SK-N-SH treated with all-trans-retinoic acid at 6 μM for 48 hours (cell line): Measurements from ENCODE around the gene ATAD3C.

Experiments
- ATAC-seq: fragments of 200-7000 bp; cut with Tn5 transposase; 3 replicates; pipeline ENCODE4 v1.9.1; 2020; ENCODE audit warnings: mild to moderate bottlenecking, moderate library complexity
- ARNTL ChIP-seq: fragments of 450-650 bp; formaldehyde crosslinking; IDR thresholded peaks from 2 replicates; pipeline ENCODE4 v1.5.0; 2020; ENCODE audit warnings: low read depth, mild to moderate bottlenecking, moderate library complexity, borderline replicate concordance
- BACH2 ChIP-seq: fragments of 250-450 bp; sonication (Bioruptor Pico); IDR thresholded peaks from 2 replicates; pipeline ENCODE4 v1.9.0; 2021; ENCODE audit warnings: mild to moderate bottlenecking, borderline replicate concordance
- CREB5 ChIP-seq: fragments of 250-450 bp; sonication (Bioruptor Pico); IDR thresholded peaks from 2 replicates; pipeline ENCODE4 v1.5.1; 2020; ENCODE audit warnings: low read depth, mild to moderate bottlenecking, moderate library complexity
- CSDC2 ChIP-seq: fragments of 250-450 bp; sonication (Bioruptor Pico); IDR thresholded peaks from 2 replicates; pipeline ENCODE4 v1.5.0; 2020; ENCODE audit warnings: mild to moderate bottlenecking, moderate library complexity
- CSRNP3 ChIP-seq: fragments of 250-450 bp; sonication (Bioruptor Pico); IDR thresholded peaks from 2 replicates; pipeline ENCODE4 v1.5.1; 2021; ENCODE audit warnings: mild to moderate bottlenecking, moderate library complexity
- ESRRG ChIP-seq: fragments of 250-450 bp; sonication (Bioruptor Pico); IDR thresholded peaks from 2 replicates; pipeline ENCODE4 v1.6.1; 2021; ENCODE audit warnings: mild to moderate bottlenecking
- OSR1 ChIP-seq: fragments of 250-450 bp; sonication (Bioruptor Pico); IDR thresholded peaks from 2 replicates; pipeline ENCODE4 v1.8.0; 2022; ENCODE audit warnings: moderate library complexity, mild to moderate bottlenecking, inconsistent platforms
- PATZ1 ChIP-seq: fragments of 250-450 bp; sonication (Bioruptor Pico); IDR thresholded peaks from 2 replicates; pipeline ENCODE4 v1.8.0; 2020; ENCODE audit warnings: mild to moderate bottlenecking, moderate library complexity, borderline replicate concordance
- PPARA ChIP-seq: fragments of 250-450 bp; sonication (Bioruptor Pico); IDR thresholded peaks from 2 replicates; pipeline ENCODE4 v1.5.0; 2020; ENCODE audit warnings: mild to moderate bottlenecking, borderline replicate concordance
- RARB ChIP-seq: fragments of 250-450 bp; sonication (Bioruptor Pico); IDR thresholded peaks from 2 replicates; pipeline ENCODE4 v1.8.0; 2021; ENCODE audit warnings: mild to moderate bottlenecking, moderate library complexity
- SNAI2 ChIP-seq: fragments of 250-450 bp; sonication (Bioruptor Pico); IDR thresholded peaks from 2 replicates; pipeline ENCODE4 v1.5.0; 2020; ENCODE audit warnings: mild to moderate bottlenecking, moderate library complexity
- TOX ChIP-seq: fragments of 250-450 bp; sonication (Bioruptor Pico); IDR thresholded peaks from 2 replicates; pipeline ENCODE4 v1.8.0; 2021; ENCODE audit warnings: mild to moderate bottlenecking, moderate library complexity, borderline replicate concordance
- ZC3H10 ChIP-seq: fragments of 250-450 bp; sonication (Bioruptor Pico); IDR thresholded peaks from 2 replicates; pipeline ENCODE4 v1.5.1; 2021; ENCODE audit warnings: mild to moderate bottlenecking, moderate library complexity
- ZFP3 ChIP-seq: fragments of 250-450 bp; sonication (Bioruptor Pico); IDR thresholded peaks from 2 replicates; pipeline ENCODE4 v1.5.0; 2020; ENCODE audit warnings: mild to moderate bottlenecking, moderate library complexity
- ZFP30 ChIP-seq: fragments of 450-650 bp; formaldehyde crosslinking; IDR thresholded peaks from 2 replicates; pipeline ENCODE4 v1.5.0; 2022; ENCODE audit warnings: mild to moderate bottlenecking, moderate library complexity
- TF ChIP-seq, protein P1 (sequence below): fragments of 250-450 bp; sonication (Bioruptor Pico); IDR thresholded peaks from 2 replicates; pipeline ENCODE4 v1.5.0; 2020; ENCODE audit warnings: mild to moderate bottlenecking, moderate library complexity

ATAD3C gene

DNA sequence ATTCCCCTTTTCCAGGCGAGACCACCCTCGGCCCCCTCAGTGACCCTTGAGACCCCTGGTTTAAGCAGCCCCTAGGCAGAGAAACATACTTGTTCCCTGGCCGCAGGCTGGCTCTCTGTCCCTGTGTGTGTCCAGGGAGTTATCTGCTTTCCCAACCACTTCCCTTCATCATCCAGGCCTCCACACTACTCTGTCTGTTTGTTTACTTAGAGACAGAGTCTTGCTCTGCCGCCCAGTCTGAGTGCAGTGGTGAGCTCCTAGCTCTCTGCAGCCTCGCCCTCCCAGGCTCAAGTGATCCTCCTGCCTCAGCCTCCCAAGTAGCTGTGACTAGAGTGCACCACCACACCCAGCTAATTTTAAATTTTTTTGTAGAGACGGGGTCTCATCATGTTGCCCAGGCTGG, 19.8 kb upstream of the ATAD3C start:
- ATAC-seq: no peak
- TF ChIP-seq ZFP3 (CRISPR knock-in tag) (peak; percentile 77), ZFP30 (CRISPR knock-in tag) (no peak)

GRCh38 chr1:1430114-1430982, 19.1 kb upstream of the ATAD3C start:
- ATAC-seq: peak; percentile 22
- TF ChIP-seq, protein P1, sequence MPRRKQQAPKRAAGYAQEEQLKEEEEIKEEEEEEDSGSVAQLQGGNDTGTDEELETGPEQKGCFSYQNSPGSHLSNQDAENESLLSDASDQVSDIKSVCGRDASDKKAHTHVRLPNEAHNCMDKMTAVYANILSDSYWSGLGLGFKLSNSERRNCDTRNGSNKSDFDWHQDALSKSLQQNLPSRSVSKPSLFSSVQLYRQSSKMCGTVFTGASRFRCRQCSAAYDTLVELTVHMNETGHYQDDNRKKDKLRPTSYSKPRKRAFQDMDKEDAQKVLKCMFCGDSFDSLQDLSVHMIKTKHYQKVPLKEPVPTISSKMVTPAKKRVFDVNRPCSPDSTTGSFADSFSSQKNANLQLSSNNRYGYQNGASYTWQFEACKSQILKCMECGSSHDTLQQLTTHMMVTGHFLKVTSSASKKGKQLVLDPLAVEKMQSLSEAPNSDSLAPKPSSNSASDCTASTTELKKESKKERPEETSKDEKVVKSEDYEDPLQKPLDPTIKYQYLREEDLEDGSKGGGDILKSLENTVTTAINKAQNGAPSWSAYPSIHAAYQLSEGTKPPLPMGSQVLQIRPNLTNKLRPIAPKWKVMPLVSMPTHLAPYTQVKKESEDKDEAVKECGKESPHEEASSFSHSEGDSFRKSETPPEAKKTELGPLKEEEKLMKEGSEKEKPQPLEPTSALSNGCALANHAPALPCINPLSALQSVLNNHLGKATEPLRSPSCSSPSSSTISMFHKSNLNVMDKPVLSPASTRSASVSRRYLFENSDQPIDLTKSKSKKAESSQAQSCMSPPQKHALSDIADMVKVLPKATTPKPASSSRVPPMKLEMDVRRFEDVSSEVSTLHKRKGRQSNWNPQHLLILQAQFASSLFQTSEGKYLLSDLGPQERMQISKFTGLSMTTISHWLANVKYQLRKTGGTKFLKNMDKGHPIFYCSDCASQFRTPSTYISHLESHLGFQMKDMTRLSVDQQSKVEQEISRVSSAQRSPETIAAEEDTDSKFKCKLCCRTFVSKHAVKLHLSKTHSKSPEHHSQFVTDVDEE (CRISPR knock-in tag): no peak
- no peak for TF ChIP-seq CSRNP3 (CRISPR knock-in tag)
- no peak for TF ChIP-seq OSR1
- no peak for TF ChIP-seq ARNTL
- no peak for TF ChIP-seq TOX
- no peak for TF ChIP-seq CREB5 (CRISPR knock-in tag)
- no peak for TF ChIP-seq PPARA
- TF ChIP-seq SNAI2: no peak
- no peak for TF ChIP-seq ESRRG (CRISPR knock-in tag)
- no peak for TF ChIP-seq ZFP30 (CRISPR knock-in tag)
- no peak for TF ChIP-seq RARB
- TF ChIP-seq PATZ1 (CRISPR knock-in tag): no peak

- ATAC-seq: no peak
- TF ChIP-seq CSRNP3 (CRISPR knock-in tag) (no peak), ZC3H10 (no peak), BACH2 (CRISPR knock-in tag) (no peak), ESRRG (CRISPR knock-in tag) (no peak), CREB5 (CRISPR knock-in tag) (no peak), PPARA (no peak), CSDC2 (CRISPR knock-in tag) (no peak)
- TF ChIP-seq, all 23 proteins: peak for 0
Observed at GRCh38 chr1:1430992-1431844, 18.3 kb upstream of the ATAD3C start.
